Ishikawa (cell line): ENCODE data around the gene PBX3.

Source experiments
- CEBPB ChIP-seq: IDR thresholded peaks from 2 replicates; pipeline ENCODE4 v1.6.1; 2012
- CREB1 ChIP-seq: IDR thresholded peaks from 2 replicates; pipeline ENCODE4 v1.6.1; 2012; ENCODE audit warnings: low read depth
- EGR1 ChIP-seq: IDR thresholded peaks from 2 replicates; pipeline ENCODE4 v1.6.1; 2012
- EP300 ChIP-seq: IDR thresholded peaks from 2 replicates; pipeline ENCODE4 v1.6.1; 2012; ENCODE audit warnings: borderline replicate concordance
- MAX ChIP-seq: IDR thresholded peaks from 2 replicates; pipeline ENCODE4 v1.6.1; 2012
- RAD21 ChIP-seq: IDR thresholded peaks from 2 replicates; pipeline ENCODE4 v1.6.1; 2012; ENCODE audit warnings: low read depth
- TAF1 ChIP-seq: IDR thresholded peaks from 2 replicates; pipeline ENCODE4 v1.6.1; 2012; ENCODE audit warnings: low read depth, mild to moderate bottlenecking
- YY1 ChIP-seq: IDR thresholded peaks from 2 replicates; pipeline ENCODE4 v1.6.1; 2012; ENCODE audit warnings: low read depth

GRCh38 chr9:125745682-125746016 is 1.5 kb upstream of the PBX3 start:
- TF ChIP-seq MAX (no peak), RAD21 (no peak), CEBPB (no peak), EP300 (no peak), YY1 (no peak), CREB1 (no peak), EGR1 (no peak), TAF1 (no peak)
